Ishikawa (cell line): ENCODE measurements around the gene SLC1A2.

Experiments
- CREB1 ChIP-seq: IDR thresholded peaks from 2 replicates; pipeline ENCODE4 v1.6.1; 2012; ENCODE audit warnings: low read depth
- MAX ChIP-seq: IDR thresholded peaks from 2 replicates; pipeline ENCODE4 v1.6.1; 2012
- REST ChIP-seq: IDR thresholded peaks from 2 replicates; pipeline ENCODE4 v1.6.1; 2012; ENCODE audit warnings: low read depth, mild to moderate bottlenecking
- TAF1 ChIP-seq: IDR thresholded peaks from 2 replicates; pipeline ENCODE4 v1.6.1; 2012; ENCODE audit warnings: low read depth, mild to moderate bottlenecking

- TF ChIP-seq TAF1 (no peak), MAX (no peak), REST (no peak), CREB1 (no peak)
Measured at GRCh38 chr11:35463331-35463751, 44.0 kb upstream of the SLC1A2 start.
